HepG2 (cell line): ENCODE measurements around the gene TBCB. TPM values are rescaled to one million over a fixed set of nuclear protein-coding genes. Genes with fewer than 3 reads are reported as not detected.

ENCODE experiments used
- AHR ChIP-seq: IDR thresholded peaks from 2 replicates; pipeline ENCODE4 v1.6.1; 2018; ENCODE audit warnings: missing genetic modification reagents, missing compliant biosample characterization
- CHD2 ChIP-seq: IDR thresholded peaks from 2 replicates; pipeline ENCODE4 v1.6.1; 2011; ENCODE audit warnings: low read depth, low read length, improper control_type of control experiment
- ELF3 ChIP-seq: IDR thresholded peaks from 2 replicates; pipeline ENCODE4 v1.6.1; 2016; ENCODE audit warnings: missing genetic modification reagents, missing compliant biosample characterization
- RARA ChIP-seq: IDR thresholded peaks from 2 replicates; pipeline ENCODE4 v1.6.1; 2016; ENCODE audit warnings: missing genetic modification reagents, missing compliant biosample characterization
- RFX3 ChIP-seq: IDR thresholded peaks from 2 replicates; pipeline ENCODE4 v1.6.1; 2016; ENCODE audit warnings: missing biosample characterization, missing genetic modification reagents
- ZFP90 ChIP-seq: sonication (generic); formaldehyde crosslinking; IDR thresholded peaks from 2 replicates; pipeline ENCODE4 v1.8.0; 2022; ENCODE audit warnings: missing genetic modification reagents, mild to moderate bottlenecking, inconsistent platforms, borderline replicate concordance
- ZMAT3 ChIP-seq: sonication (generic); formaldehyde crosslinking; conservative IDR thresholded peaks from 2 replicates; pipeline ENCODE4 v1.7.0; 2021; ENCODE audit warnings: missing genetic modification reagents
- ZNF674 ChIP-seq: sonication (generic); formaldehyde crosslinking; IDR thresholded peaks from 2 replicates; pipeline ENCODE4 v1.5.0; 2020; ENCODE audit warnings: low read depth, mild to moderate bottlenecking, missing genetic modification reagents
- ZNF724P ChIP-seq: sonication (generic); formaldehyde crosslinking; IDR thresholded peaks from 2 replicates; pipeline ENCODE4 v1.8.0; 2022; ENCODE audit warnings: missing genetic modification reagents, borderline replicate concordance
- polyA plus RNA-seq, 8 experiments: library from polyadenylated mRNA; depleted of rRNA in 3 of 8; stranded (reverse) in 7 of 8; unstranded in 1 of 8; fragments of >200 nt; fragmentation: Illumina TruSeq in 4 of 8; extraction: Trizol in 4 of 8; gene quantifications; 2 replicates each; pipeline versions ENCODE4 v1.2.1 to v1.2.3, GENCODE V29; 2011 to 2016; ENCODE audit warnings: low read depth in 4 of 8, missing spikeins in 1 of 8, mixed read lengths in 1 of 8; ENCODE audit not compliant: insufficient read depth in 1 of 8
- total RNA-seq, 5 experiments: library from RNA; depleted of rRNA; stranded (reverse); fragments of >200 nt; fragmentation: Illumina TruSeq; extraction: Trizol; gene quantifications; 2 replicates each; pipeline ENCODE4 v1.2.3, GENCODE V29; 2016; ENCODE audit warnings: low read depth in 1 of 5
- TF ChIP-seq, protein P1 (sequence below): IDR thresholded peaks from 2 replicates; pipeline ENCODE4 v1.6.1; 2016; ENCODE audit warnings: missing compliant biosample characterization, missing genetic modification reagents, borderline replicate concordance
- TF ChIP-seq, protein P2 (sequence below): sonication (generic); formaldehyde crosslinking; conservative IDR thresholded peaks from 2 replicates; pipeline ENCODE4 v1.8.0; 2022; ENCODE audit warnings: low read depth, missing genetic modification reagents
- TF ChIP-seq, protein P3 (sequence below): sonication (generic); formaldehyde crosslinking; IDR thresholded peaks from 2 replicates; pipeline ENCODE4 v1.4.0; 2020; ENCODE audit warnings: missing genetic modification reagents
- TF ChIP-seq, protein P4 (sequence below): sonication (generic); formaldehyde crosslinking; IDR thresholded peaks from 2 replicates; pipeline ENCODE4 v1.8.1; 2022; ENCODE audit warnings: mild to moderate bottlenecking, missing genetic modification reagents
- TF ChIP-seq, protein P5 (sequence below): sonication (generic); formaldehyde crosslinking; IDR thresholded peaks from 2 replicates; pipeline ENCODE4 v1.5.1; 2020; ENCODE audit warnings: missing genetic modification reagents, mild to moderate bottlenecking, borderline replicate concordance
- TF ChIP-seq, protein P6 (sequence below): sonication (generic); formaldehyde crosslinking; IDR thresholded peaks from 2 replicates; pipeline ENCODE4 v1.4.0; 2020; ENCODE audit warnings: mild to moderate bottlenecking, missing genetic modification reagents
- TF ChIP-seq, protein P7 (sequence below): sonication (generic); formaldehyde crosslinking; IDR thresholded peaks from 2 replicates; pipeline ENCODE4 v1.4.0; 2020; ENCODE audit warnings: missing genetic modification reagents

Gene TBCB
- total and polyA plus RNA-seq, 2 of the 13 experiments (the other 11 are each of a cell fraction or from before 2014, with no cell fraction given), result 271 to 276 TPM

DNA sequence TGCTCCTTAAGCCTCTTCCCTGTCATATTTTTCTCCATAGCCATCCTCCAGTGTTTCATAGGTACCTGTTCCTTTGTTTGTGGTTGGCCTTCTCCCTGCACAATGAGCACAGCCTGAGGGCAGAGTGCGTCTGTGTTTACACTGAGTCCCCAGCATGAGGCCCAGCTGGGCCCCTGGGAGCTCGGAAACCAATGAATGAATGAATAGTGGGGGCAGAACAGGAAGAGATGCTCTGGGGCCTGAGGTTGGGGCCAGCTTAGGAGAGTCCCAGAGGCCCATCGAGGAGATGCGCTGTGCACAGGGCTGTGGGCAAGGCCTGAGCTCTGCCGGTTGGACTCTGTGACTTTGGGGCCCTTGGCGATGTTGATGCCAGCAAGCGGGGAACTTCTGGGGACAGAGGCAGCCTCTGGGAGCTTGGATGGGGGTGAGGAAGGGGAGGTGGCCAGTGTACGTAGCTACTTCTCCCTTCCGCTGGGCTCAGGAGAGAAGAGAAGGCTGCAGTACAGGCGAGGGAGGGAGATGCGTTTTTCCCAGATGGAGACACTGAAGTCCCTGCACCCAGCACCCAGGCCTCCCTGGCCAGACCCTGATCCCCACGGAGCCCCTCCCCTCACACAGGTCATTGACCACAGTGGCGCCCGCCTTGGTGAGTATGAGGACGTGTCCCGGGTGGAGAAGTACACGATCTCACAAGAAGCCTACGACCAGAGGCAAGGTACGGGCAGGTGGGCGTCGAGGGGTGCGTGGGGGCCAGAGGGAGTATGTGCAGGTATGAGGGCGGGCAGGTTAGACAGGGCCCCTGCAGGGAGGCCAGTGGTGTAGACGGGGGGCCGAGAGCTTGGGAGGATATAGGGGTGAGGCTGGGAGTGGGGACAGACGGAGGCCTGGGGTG is 5.1 kb downstream of the TBCB start (continued):
- TF ChIP-seq, protein P1, sequence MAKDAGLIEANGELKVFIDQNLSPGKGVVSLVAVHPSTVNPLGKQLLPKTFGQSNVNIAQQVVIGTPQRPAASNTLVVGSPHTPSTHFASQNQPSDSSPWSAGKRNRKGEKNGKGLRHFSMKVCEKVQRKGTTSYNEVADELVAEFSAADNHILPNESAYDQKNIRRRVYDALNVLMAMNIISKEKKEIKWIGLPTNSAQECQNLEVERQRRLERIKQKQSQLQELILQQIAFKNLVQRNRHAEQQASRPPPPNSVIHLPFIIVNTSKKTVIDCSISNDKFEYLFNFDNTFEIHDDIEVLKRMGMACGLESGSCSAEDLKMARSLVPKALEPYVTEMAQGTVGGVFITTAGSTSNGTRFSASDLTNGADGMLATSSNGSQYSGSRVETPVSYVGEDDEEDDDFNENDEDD (CRISPR knock-in tag), result peak; percentile 66
- TF ChIP-seq RFX3 (CRISPR knock-in tag) (no peak), ZMAT3 (CRISPR knock-in tag) (peak; percentile 76; the same call in 1 of the 2 replicates), RARA (CRISPR knock-in tag) (peak; percentile 51; the same call in 1 of the 2 replicates), AHR (CRISPR knock-in tag) (no peak; the same call in 1 of the 2 replicates), ELF3 (CRISPR knock-in tag) (peak; percentile 77), CHD2 (no peak), ZFP90 (CRISPR knock-in tag) (peak; percentile 52; the same call in 1 of the 2 replicates), ZNF674 (CRISPR knock-in tag) (no peak), ZNF724P (CRISPR knock-in tag) (no peak)
- TF ChIP-seq, protein P2, sequence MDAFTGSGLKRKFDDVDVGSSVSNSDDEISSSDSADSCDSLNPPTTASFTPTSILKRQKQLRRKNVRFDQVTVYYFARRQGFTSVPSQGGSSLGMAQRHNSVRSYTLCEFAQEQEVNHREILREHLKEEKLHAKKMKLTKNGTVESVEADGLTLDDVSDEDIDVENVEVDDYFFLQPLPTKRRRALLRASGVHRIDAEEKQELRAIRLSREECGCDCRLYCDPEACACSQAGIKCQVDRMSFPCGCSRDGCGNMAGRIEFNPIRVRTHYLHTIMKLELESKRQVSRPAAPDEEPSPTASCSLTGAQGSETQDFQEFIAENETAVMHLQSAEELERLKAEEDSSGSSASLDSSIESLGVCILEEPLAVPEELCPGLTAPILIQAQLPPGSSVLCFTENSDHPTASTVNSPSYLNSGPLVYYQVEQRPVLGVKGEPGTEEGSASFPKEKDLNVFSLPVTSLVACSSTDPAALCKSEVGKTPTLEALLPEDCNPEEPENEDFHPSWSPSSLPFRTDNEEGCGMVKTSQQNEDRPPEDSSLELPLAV (CRISPR knock-in tag), result no peak
- TF ChIP-seq, protein P3, sequence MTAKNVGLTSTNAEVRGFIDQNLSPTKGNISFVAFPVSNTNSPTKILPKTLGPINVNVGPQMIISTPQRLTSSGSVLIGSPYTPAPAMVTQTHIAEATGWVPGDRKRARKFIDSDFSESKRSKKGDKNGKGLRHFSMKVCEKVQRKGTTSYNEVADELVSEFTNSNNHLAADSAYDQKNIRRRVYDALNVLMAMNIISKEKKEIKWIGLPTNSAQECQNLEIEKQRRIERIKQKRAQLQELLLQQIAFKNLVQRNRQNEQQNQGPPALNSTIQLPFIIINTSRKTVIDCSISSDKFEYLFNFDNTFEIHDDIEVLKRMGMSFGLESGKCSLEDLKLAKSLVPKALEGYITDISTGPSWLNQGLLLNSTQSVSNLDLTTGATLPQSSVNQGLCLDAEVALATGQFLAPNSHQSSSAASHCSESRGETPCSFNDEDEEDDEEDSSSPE (CRISPR knock-in tag), result peak; percentile 47; the same call in 1 of the 2 replicates
- TF ChIP-seq, protein P4, sequence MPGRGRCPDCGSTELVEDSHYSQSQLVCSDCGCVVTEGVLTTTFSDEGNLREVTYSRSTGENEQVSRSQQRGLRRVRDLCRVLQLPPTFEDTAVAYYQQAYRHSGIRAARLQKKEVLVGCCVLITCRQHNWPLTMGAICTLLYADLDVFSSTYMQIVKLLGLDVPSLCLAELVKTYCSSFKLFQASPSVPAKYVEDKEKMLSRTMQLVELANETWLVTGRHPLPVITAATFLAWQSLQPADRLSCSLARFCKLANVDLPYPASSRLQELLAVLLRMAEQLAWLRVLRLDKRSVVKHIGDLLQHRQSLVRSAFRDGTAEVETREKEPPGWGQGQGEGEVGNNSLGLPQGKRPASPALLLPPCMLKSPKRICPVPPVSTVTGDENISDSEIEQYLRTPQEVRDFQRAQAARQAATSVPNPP (CRISPR knock-in tag), result peak; percentile 74; the same call in 1 of the 2 replicates
- TF ChIP-seq, protein P5, sequence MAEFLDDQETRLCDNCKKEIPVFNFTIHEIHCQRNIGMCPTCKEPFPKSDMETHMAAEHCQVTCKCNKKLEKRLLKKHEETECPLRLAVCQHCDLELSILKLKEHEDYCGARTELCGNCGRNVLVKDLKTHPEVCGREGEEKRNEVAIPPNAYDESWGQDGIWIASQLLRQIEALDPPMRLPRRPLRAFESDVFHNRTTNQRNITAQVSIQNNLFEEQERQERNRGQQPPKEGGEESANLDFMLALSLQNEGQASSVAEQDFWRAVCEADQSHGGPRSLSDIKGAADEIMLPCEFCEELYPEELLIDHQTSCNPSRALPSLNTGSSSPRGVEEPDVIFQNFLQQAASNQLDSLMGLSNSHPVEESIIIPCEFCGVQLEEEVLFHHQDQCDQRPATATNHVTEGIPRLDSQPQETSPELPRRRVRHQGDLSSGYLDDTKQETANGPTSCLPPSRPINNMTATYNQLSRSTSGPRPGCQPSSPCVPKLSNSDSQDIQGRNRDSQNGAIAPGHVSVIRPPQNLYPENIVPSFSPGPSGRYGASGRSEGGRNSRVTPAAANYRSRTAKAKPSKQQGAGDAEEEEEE (CRISPR knock-in tag), result no peak
- TF ChIP-seq, protein P6, sequence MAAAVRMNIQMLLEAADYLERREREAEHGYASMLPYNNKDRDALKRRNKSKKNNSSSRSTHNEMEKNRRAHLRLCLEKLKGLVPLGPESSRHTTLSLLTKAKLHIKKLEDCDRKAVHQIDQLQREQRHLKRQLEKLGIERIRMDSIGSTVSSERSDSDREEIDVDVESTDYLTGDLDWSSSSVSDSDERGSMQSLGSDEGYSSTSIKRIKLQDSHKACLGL (CRISPR knock-in tag), result no peak
- TF ChIP-seq, protein P7, sequence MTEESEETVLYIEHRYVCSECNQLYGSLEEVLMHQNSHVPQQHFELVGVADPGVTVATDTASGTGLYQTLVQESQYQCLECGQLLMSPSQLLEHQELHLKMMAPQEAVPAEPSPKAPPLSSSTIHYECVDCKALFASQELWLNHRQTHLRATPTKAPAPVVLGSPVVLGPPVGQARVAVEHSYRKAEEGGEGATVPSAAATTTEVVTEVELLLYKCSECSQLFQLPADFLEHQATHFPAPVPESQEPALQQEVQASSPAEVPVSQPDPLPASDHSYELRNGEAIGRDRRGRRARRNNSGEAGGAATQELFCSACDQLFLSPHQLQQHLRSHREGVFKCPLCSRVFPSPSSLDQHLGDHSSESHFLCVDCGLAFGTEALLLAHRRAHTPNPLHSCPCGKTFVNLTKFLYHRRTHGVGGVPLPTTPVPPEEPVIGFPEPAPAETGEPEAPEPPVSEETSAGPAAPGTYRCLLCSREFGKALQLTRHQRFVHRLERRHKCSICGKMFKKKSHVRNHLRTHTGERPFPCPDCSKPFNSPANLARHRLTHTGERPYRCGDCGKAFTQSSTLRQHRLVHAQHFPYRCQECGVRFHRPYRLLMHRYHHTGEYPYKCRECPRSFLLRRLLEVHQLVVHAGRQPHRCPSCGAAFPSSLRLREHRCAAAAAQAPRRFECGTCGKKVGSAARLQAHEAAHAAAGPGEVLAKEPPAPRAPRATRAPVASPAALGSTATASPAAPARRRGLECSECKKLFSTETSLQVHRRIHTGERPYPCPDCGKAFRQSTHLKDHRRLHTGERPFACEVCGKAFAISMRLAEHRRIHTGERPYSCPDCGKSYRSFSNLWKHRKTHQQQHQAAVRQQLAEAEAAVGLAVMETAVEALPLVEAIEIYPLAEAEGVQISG, result peak; percentile 85
